Measurements from ENCODE around the gene PRRC2B. TPM values are rescaled to one million over a fixed set of nuclear protein-coding genes. Genes with fewer than 3 reads are reported as not detected.
"Not testable (repeated sequence)": the region's sequence is repeated elsewhere in the genome, so short reads cannot be mapped to it uniquely, and the experiment has no call there.

The PRRC2B gene
- total and polyA plus RNA-seq, 9 donors, result 86.7 to 319 (median 234) TPM

DNA sequence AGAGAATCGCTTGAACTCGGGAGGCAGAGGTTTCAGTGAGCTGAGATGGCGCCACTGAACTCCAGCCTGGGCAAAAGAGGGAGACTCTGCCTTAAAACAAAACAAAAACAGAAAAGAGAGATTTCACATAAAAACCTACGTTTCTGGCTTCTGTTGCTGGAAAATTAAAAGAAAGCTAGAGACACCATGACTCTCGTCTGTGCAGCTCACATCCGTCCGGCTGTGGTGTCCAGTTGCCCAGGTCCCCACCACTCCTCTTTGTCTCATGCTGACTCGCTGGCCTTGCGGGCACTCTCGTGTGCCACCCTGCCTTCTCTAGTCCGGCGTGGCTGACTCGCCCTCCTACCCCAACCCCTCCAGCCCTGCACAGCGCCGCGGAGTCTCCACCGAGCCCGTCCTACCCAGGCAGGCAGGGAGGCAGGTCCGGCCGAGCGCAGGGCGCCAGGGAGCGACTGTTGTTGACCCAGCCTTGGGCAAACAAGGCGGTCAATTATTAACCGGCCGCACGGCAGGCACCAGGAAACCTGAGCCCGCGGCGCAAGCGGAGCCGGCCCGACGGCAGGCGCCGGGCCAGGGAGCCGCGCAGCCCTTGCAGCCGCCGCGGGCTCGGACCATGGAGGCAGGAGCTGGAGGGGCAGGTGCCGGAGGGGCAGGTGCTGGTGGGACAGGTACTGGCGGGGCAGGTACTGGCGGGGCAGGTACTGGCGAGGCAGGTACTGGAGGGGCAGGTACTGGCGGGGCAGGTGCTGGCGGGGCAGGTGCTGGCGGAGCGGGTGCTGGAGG, 151.3 kb downstream of the PRRC2B start, which contains the start of gene PRRT1B:
TSS of gene PRRT1B (plus strand) at position 521 of the 783 bp plus-strand sequence. CDS start at position 614, 93 bp downstream.
- H3K9me3 ChIP-seq, result peaks cover 3 to 10% of the 10 kb centered on the region in 2 donors
- intact Hi-C loops (cut with DNase I), result no loop called here
- H3K36me3 ChIP-seq, result no peaks in the 10 kb centered on the region
- no peak within 1 kb of the TSS for H3K4me3 ChIP-seq
- no peaks in the 10 kb centered on the region for H3K27me3 ChIP-seq
- 13 to 18% (median 16%) methylated on average over 44 to 50 of the region's 50 CpGs for WGBS, 3 donors
- H3K27ac ChIP-seq, result no peak within 1 kb of the TSS
- TF ChIP-seq POLR2A (IDR thresholded peaks at IDR 0.05), result no peak
- TF ChIP-seq, protein P1, sequence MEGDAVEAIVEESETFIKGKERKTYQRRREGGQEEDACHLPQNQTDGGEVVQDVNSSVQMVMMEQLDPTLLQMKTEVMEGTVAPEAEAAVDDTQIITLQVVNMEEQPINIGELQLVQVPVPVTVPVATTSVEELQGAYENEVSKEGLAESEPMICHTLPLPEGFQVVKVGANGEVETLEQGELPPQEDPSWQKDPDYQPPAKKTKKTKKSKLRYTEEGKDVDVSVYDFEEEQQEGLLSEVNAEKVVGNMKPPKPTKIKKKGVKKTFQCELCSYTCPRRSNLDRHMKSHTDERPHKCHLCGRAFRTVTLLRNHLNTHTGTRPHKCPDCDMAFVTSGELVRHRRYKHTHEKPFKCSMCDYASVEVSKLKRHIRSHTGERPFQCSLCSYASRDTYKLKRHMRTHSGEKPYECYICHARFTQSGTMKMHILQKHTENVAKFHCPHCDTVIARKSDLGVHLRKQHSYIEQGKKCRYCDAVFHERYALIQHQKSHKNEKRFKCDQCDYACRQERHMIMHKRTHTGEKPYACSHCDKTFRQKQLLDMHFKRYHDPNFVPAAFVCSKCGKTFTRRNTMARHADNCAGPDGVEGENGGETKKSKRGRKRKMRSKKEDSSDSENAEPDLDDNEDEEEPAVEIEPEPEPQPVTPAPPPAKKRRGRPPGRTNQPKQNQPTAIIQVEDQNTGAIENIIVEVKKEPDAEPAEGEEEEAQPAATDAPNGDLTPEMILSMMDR (IDR thresholded peaks at IDR 0.05), result no peak
- no peak for TF ChIP-seq EP300 (IDR thresholded peaks at IDR 0.05)
- H3K4me1 ChIP-seq (ENCODE audit: insufficient read depth), result peaks cover 3% of the 10 kb centered on the region
- DNase-seq, result no peak

DNA sequence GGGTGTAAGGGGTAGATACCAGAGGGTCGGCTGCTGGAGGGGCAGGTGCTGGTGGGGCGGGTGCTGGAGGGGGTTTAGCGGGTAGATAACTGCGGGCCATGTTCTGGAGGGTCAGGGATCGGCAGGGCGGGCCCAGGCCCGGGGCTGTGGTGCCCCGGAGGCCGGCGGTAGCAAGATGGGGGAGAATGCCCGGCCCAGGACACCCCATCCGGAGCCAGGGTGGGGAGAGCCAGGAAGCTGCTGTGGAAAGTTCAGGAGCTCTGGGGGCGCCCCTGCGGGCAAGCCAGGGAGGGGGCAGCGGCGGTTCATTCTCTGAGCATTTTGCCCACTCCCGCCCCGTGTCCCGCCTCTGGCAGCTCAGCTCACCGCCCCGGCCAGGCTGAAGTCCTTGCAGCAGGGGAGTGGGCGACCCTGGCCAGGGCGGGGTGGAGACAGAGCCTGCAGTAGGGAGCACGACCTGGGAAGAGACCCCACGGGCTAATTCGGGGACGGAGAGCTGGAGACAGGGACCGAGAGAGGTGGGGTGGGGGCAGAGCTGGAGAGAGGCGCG, 152.0 kb downstream of the PRRC2B start:
- no peaks in the 10 kb centered on the region for H3K27me3 ChIP-seq
- DNase-seq, result no peak
- 2 to 5% (median 2%) methylated on average over 26 to 30 of the region's 30 CpGs for WGBS, 3 donors

DNA sequence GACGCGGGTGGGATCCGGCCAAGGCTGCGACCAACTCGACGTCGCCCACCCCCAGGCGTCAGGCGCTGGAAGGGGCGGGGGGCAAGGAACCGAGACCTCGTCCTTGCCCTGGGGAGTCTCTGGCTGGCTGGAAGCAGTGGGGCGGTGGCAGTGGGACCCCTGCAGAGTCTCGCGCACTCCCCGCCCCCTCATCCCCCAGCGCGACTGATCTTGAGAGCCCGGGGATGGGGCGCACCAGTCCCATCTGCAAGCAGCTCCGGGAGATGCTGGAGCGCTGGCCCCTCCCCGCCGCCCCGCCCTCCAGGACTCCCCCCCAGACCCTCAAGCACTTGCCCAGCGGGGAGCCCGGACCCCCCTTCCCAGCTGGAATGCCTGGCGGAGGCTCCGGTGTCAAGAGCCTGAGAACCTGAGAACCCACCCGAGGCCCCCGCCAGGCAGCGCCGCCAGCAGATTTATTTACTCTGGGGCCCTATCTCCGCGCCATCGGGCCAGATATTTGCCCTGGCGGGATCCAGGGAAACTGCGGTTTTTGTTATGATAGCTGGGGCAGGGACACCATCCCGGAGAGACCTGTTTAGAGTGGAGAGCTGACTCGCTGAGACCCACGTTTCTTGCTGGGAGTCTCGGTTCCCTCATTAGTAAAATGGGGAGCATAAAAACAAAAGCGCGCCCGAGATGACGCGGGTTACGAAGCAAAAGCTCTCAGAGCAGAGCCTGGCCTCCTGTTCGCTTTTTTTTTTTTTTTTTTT, 152.6 kb downstream of the PRRC2B start:
- intact Hi-C loops (cut with DNase I), result no loop called here
- Histone ChIP-seq H3K9me3 (peaks cover 3 to 10% of the 10 kb centered on the region in 2 donors), H3K4me1 (ENCODE audit: insufficient read depth) (peaks cover 3% of the 10 kb centered on the region), H3K27me3 (no peaks in the 10 kb centered on the region), H3K36me3 (no peaks in the 10 kb centered on the region), H3K4me3 (no peak overlapping the region), H3K27ac (no peak overlapping the region)
- 1 to 3% (median 2%) methylated on average over 34 to 49 of the region's 49 CpGs for WGBS, 3 donors
- TF ChIP-seq, protein P1 (IDR thresholded peaks at IDR 0.05), result no peak
- no peak for TF ChIP-seq EP300 (IDR thresholded peaks at IDR 0.05)
- TF ChIP-seq POLR2A (IDR thresholded peaks at IDR 0.05), result no peak
- no peak for DNase-seq

More for the DNA sequence above, 152.0 kb downstream of the PRRC2B start:
- Histone ChIP-seq H3K4me3 (no peak overlapping the region), H3K36me3 (no peaks in the 10 kb centered on the region), H3K9me3 (peaks cover 3 to 10% of the 10 kb centered on the region in 2 donors), H3K4me1 (ENCODE audit: insufficient read depth) (peaks cover 3% of the 10 kb centered on the region), H3K27ac (no peak overlapping the region)
- TF ChIP-seq EP300 (IDR thresholded peaks at IDR 0.05), result no peak
- TF ChIP-seq, protein P1 (IDR thresholded peaks at IDR 0.05), result no peak
- TF ChIP-seq POLR2A (IDR thresholded peaks at IDR 0.05), result no peak
- intact Hi-C loops (cut with DNase I), result no loop called here

DNA sequence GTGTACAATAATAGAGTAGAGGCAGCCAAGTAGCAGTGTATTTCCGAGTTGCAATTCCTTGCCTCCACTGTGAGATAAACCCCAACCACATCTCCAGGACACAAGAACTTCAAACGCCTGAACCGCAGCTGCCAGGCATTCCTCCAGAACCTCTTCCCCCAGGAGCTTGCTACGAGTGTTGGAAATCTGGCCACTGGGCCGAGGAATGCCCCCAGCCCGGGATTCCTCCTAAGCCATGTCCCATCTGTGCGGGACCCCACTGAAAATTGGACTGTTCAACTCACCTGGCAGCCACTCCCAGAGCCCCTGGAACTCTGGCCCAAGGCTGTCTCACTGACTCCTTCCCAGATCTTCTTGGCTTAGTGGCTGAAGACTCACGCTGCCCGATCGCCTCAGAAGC, 155.3 kb downstream of the PRRC2B start:
- H3K27ac ChIP-seq; DNase-seq; H3K9me3 ChIP-seq; H3K27me3 ChIP-seq; H3K36me3 ChIP-seq; H3K4me3 ChIP-seq; intact Hi-C loops (cut with DNase I); H3K4me1 ChIP-seq (ENCODE audit: insufficient read depth): not testable (repeated sequence)
- 85 to 91% (median 88%) methylated on average over 10 of the region's 10 CpGs for WGBS, 3 donors

Small RNAs within 50 kb of the gene (small RNA-seq; reads per million reads assigned to genes)
- gene SNORD62A (not detected), gene SNORD62B (0.20 reads per million)

Other genes with a start within 250 kb of the PRRC2B start
- 1 to 10 TPM in 5 of 7 donors, under 1 TPM in 2; 0.60 to 2.9 (median 1.6) TPM for gene FAM78A, start 117.6 kb upstream of the PRRC2B start, total RNA-seq
- gene FAM78A, start 117.6 kb upstream of the PRRC2B start, polyA plus RNA-seq, result 1 to 10 TPM; 3.5 to 9.4 TPM
- 10 to 100 TPM in 4 of 7 donors, 1 to 10 TPM in 3; 7.6 to 12.0 (median 11.0) TPM for gene PLPP7, start 104.4 kb upstream of the PRRC2B start, total RNA-seq
- 10 to 100 TPM in 1 of 2 donors, 1 to 10 TPM in 1; 3.6 to 11.8 TPM for gene PLPP7, start 104.4 kb upstream of the PRRC2B start, polyA plus RNA-seq
- gene POMT1, start 108.8 kb downstream of the PRRC2B start, total RNA-seq, result 10 to 100 TPM; 21.0 to 30.8 (median 26.4) TPM
- 10 to 100 TPM; 14.6 to 25.1 TPM for gene POMT1, start 108.8 kb downstream of the PRRC2B start, polyA plus RNA-seq
- 10 to 100 TPM; 19.8 to 33.5 (median 29.7) TPM for gene UCK1, start 137.2 kb downstream of the PRRC2B start, total RNA-seq
- gene UCK1, start 137.2 kb downstream of the PRRC2B start, polyA plus RNA-seq, result 10 to 100 TPM; 29.5 to 37.9 TPM
- 1 to 10 TPM in 1 of 7 donors, under 1 TPM in 1, not detected in 5; 0.61 to 4.1 TPM for gene PRRT1B, start 151.4 kb downstream of the PRRC2B start, total RNA-seq
- gene PRRT1B, start 151.4 kb downstream of the PRRC2B start, polyA plus RNA-seq, result not detected

Data from ovary (tissue), 9 donors.